GM11168 (cell line): Measurements from ENCODE around the gene MIA.
"Not testable (repeated sequence)": the region's sequence is repeated elsewhere in the genome, so short reads cannot be mapped to it uniquely, and the experiment has no call there.

ENCODE experiments used
- in situ Hi-C: fragments of 300-500 bp; cut with MboI; formaldehyde crosslinking; loops from one replicate; pipeline ENCODE4 v1.12.0; 2022; ENCODE audit warnings: low sequenced_read_pairs; ENCODE audit not compliant: unreplicated experiment

MIA gene

DNA sequence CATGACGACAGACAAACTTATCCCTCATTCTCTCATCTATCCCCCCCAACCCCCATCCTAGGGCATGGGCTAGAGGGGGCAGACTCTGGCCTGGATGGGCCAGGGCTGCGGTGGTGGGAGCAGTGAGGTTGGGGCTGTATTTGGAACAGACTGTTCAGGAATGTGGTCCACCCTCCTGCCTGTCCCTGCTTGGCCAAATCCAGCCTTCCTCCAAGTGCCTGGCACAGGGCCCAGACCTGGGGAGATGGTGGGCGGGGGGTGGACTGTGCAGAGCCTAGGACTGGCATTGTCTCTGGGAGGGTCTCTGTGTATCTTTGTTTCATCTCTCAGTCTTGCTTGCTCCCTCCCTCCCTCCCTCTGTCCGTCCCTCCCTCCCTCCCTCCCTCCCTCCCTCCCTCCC lies 37.9 kb downstream of the MIA start:
- in situ Hi-C loops: loop anchor here (5.0 kb wide), 1 partner anchor 156 kb away; no protein-coding TSS in a partner anchor

- in situ Hi-C loops: no loop called here
Measured at GRCh38 chr19:40815223-40815622, 39.9 kb downstream of the MIA start.

DNA sequence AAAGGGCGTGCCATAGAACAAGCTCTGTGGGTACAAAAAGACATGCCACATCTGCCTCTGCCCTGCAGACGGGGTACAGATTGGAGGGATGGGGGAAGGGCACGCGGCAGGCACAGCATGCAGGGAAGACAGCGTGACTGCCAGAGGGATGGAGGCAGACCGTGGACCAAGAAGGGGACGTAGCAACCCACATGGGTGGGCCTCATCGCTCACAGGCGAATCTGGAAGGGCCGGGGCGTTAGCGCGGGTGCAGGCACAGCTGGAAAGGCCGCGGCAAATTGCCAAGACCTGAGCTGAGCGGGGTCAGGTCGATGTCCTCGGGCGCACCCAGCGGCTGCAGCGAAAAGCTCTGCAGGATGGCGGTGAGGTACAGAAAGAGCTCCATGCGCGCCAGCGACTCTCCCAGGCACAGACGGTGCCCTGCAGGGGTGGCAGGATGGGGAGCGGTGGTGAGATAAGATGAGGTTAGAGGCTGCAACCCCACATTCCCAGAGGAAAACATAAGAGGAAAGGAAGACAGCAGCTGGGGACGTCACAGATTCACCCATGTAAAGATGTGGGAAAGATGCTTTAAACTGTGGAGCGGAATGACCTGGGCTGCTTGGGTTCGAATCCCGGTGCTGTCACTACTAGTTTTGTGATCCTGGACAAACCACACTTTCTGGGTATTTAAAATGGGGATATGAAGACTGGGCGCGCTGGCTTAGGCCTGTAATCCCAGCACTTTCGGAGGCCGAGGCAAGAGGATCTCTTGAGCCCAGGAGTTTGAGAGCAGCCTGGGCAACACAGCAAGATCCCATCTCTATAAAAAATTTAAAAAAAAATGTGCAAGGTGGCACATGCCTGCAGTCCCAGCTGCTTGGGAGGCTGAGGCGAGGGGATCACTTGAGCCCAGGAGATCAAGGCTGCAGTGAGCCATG lies 43.4 kb downstream of the MIA start:
- in situ Hi-C loops: not testable (repeated sequence)

GRCh38 chr19:40819479-40820234 lies 44.3 kb downstream of the MIA start:
- in situ Hi-C loops: not testable (repeated sequence)

GRCh38 chr19:40822161-40822560 lies 46.8 kb downstream of the MIA start:
- in situ Hi-C loops: no loop called here

- in situ Hi-C loops: not testable (repeated sequence)
Measured at GRCh38 chr19:40822704-40823553, 47.6 kb downstream of the MIA start.

GRCh38 chr19:40824916-40825315 lies 49.6 kb downstream of the MIA start:
- in situ Hi-C loops: loop anchor here (5.0 kb wide), 1 partner anchor 297 kb away; no protein-coding TSS in a partner anchor

- in situ Hi-C loops: loop anchor here (5.0 kb wide), 1 partner anchor 297 kb away; no protein-coding TSS in a partner anchor
Measured at GRCh38 chr19:40825460-40826095, 50.3 kb downstream of the MIA start.

GRCh38 chr19:40826312-40826698 lies 51.0 kb downstream of the MIA start:
- in situ Hi-C loops: loop anchor here (5.0 kb wide), 1 partner anchor 296 kb away; no protein-coding TSS in a partner anchor

DNA sequence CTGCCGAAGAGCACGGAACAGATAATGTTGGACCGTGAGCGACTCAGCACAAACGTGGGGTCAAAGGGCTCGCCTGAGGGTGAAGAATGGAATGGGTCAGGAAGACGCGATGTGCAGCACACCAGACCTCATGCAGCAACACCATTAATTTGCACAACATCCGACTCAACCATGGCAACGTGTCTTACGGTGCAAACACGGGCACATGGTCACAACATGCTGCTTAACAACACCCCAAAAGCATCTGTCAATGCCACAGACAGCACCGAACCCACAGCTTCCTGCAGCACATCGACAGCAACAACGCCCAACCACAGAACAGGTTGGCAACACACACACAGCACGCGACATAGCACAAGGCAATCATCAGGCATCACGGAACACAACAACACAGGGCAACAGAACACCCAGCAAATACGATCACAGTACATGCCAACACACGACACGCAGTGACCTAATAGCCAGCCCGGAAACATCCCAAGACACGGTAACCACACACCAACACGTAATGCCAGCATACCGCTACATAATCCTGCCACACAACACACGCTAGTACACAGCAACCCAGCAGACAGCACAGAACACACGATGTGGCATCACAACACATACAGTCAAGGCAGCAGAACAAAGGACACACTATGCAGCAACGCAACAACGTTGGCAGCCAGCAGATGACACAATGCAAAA lies 51.5 kb downstream of the MIA start:
- in situ Hi-C loops: loop anchor here (5.0 kb wide), 1 partner anchor 295 kb away; no protein-coding TSS in a partner anchor
